ENCODE results near the gene FARP1. TPM values are rescaled to one million over a fixed set of nuclear protein-coding genes. Genes with fewer than 3 reads are reported as not detected.

FARP1 gene
- total and polyA plus RNA-seq, 2 of the 8 experiments (the other 6 are each of a cell fraction or from before 2014, with no cell fraction given) = 24.7 to 104 TPM

DNA sequence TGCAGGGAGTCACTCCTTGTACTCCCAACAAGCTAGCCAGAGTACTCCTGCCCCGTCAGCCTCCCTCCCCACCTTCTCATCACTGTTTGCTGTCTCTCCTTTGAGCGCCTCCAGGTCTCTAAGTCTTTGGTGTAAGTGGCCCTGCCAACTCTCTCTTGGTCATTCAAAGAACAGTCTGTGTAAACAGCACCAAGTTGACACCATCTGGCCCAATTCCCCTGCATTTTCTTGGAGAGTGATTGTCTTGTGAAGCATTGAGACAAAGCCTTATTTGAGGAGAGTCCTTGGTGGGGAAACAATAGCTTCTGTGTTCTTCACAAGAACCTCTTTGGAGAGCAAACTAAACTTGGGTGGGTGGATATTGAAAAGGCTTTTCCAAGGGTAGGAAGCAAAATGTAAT lies 148.8 kb downstream of the FARP1 start:
- H3K27ac ChIP-seq (ENCODE audit: low read depth, low read length) = no peak overlapping the region
- no peak overlapping the region for H3K18ac ChIP-seq (ENCODE audit: extremely low read depth, low read length)
- peaks cover 0 to 4% (median 1%) of the 10 kb centered on the region in 4 experiments; a peak in 3 of 7 replicates for H3K4me1 ChIP-seq (replicated peaks in 1 of 4; ENCODE audit: control insufficient read depth in 3 of 4, insufficient read depth in 4 of 4, low read length in 3 of 4)
- WGBS, 2 experiments (ENCODE audit: extremely low coverage in 1 of 2, insufficient coverage in 1 of 2, insufficient read length in 1 of 2, insufficient replicate concordance in 2 of 2, low coverage in 1 of 2, low lambda C conversion rate in 2 of 2, missing lambda C conversion rate in 1 of 2) = 96% methylated on average over 2 of the region's 2 CpGs; no CpG with 5 or more reads in 1 of the 2 experiments
- H3K36me3 ChIP-seq (ENCODE audit: control insufficient read depth in 2 of 4, insufficient read depth in 4 of 4, low read length in 3 of 4) = no peaks in the 10 kb centered on the region
- TF ChIP-seq, protein P1, sequence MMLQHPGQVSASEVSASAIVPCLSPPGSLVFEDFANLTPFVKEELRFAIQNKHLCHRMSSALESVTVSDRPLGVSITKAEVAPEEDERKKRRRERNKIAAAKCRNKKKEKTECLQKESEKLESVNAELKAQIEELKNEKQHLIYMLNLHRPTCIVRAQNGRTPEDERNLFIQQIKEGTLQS (IDR thresholded peaks at IDR 0.05; ENCODE audit: insufficient read depth, low read depth, low read length) = no peak
- TF ChIP-seq POLR2AphosphoS5 (IDR thresholded peaks at IDR 0.05; ENCODE audit: low read depth, low read length) = no peak
- TF ChIP-seq SP4 (IDR thresholded peaks at IDR 0.05; ENCODE audit: low read length) = no peak
- TF ChIP-seq SIN3A (conservative IDR thresholded peaks at IDR 0.05 in 1 of 2, IDR thresholded peaks at IDR 0.05 in 1 of 2; ENCODE audit: low read depth in 1 of 2, low read length in 2 of 2) = no peak
- no peak for TF ChIP-seq HDAC2 (IDR thresholded peaks at IDR 0.05; ENCODE audit: borderline replicate concordance in 1 of 2, low read depth in 2 of 2, low read length in 2 of 2)
- TF ChIP-seq TEAD4 (IDR thresholded peaks at IDR 0.05; ENCODE audit: low read depth, low read length) = no peak
- no peak for TF ChIP-seq KDM5A (IDR thresholded peaks at IDR 0.05; ENCODE audit: low read length)
- no peak for TF ChIP-seq CEBPB (IDR thresholded peaks at IDR 0.05; ENCODE audit: low read depth, low read length)
- TF ChIP-seq NANOG (IDR thresholded peaks at IDR 0.05; ENCODE audit: insufficient read depth, low read depth, low read length, poor library complexity, severe bottlenecking) = no peak
- H2BK15ac ChIP-seq (ENCODE audit: low read length) = no peak overlapping the region
- no peaks in the 10 kb centered on the region for H3K23me2 ChIP-seq (ENCODE audit: low read depth, low read length)
- no peak overlapping the region for H3K56ac ChIP-seq (replicated peaks; ENCODE audit: insufficient read length, low read depth, low read length)
- H3K4ac ChIP-seq (replicated peaks; ENCODE audit: insufficient read length, low read depth, low read length) = no peak overlapping the region
- POLR2A ChIA-PET (ENCODE audit: partially characterized antibody) = interaction anchor here (0.9 kb wide), 1 partner anchor 8 kb away, joined by 3 read pairs; no protein-coding TSS in a partner anchor
- no peak overlapping the region for H3K9ac ChIP-seq (replicated peaks in 1 of 4; ENCODE audit: extremely low read depth in 1 of 4, low read depth in 3 of 4, low read length in 3 of 4)
- no peak overlapping the region for H4K91ac ChIP-seq (replicated peaks; ENCODE audit: insufficient read length, low read length)
- no peak overlapping the region for H3K4me2 ChIP-seq (ENCODE audit: insufficient read depth in 1 of 2, low read depth in 2 of 2, low read length in 2 of 2)
- H2BK120ac ChIP-seq (replicated peaks; ENCODE audit: low read depth, low read length) = no peak overlapping the region
- no peak for DNase-seq (ENCODE audit: low read depth in 1 of 2, low spot score in 2 of 2)
- no peak overlapping the region for H2AFZ ChIP-seq (ENCODE audit: low read length)
- H3K27me3 ChIP-seq (replicated peaks in 1 of 4; ENCODE audit: control insufficient read depth in 3 of 4, extremely low read depth in 1 of 4, insufficient read depth in 3 of 4, low read length in 3 of 4) = no peaks in the 10 kb centered on the region
- H3K79me1 ChIP-seq (ENCODE audit: low read depth, low read length) = peaks cover 5% of the 10 kb centered on the region
- H4K5ac ChIP-seq (ENCODE audit: insufficient read length, low read depth, low read length) = no peak overlapping the region
- H2BK5ac ChIP-seq (ENCODE audit: low read depth, low read length) = no peak overlapping the region
- CTCF ChIA-PET (ENCODE audit: partially characterized antibody) = interaction anchor here (1.4 to 1.7 kb wide), 2 partner anchors 10 to 51 kb away, joined by 3 to 5 read pairs; no protein-coding TSS in a partner anchor
- FAIRE-seq = no peak
- H3K79me2 ChIP-seq (ENCODE audit: control insufficient read depth in 1 of 2, insufficient read depth in 2 of 2, low read length in 2 of 2) = peaks cover 0 to 25% of the 10 kb centered on the region in 2 experiments; a peak in 1 of 4 replicates
- H3K14ac ChIP-seq (ENCODE audit: insufficient read length) = no peak overlapping the region
- H4K8ac ChIP-seq (ENCODE audit: extremely low read depth, insufficient read depth, low read length) = no peak overlapping the region
- no peaks in the 10 kb centered on the region for H3K9me3 ChIP-seq (ENCODE audit: insufficient read depth in 2 of 2, low read depth in 1 of 2, low read length in 1 of 2)
- H2BK20ac ChIP-seq (ENCODE audit: low read length) = no peak overlapping the region
- no peak overlapping the region for H3K4me3 ChIP-seq (ENCODE audit: extremely low read depth in 1 of 4, insufficient read depth in 2 of 4, low read depth in 3 of 4, low read length in 4 of 4)
- H4K20me1 ChIP-seq (replicated peaks in 1 of 2; ENCODE audit: control insufficient read depth in 1 of 2, insufficient read depth in 2 of 2, low read length in 2 of 2) = peaks cover 1 to 5% of the 10 kb centered on the region in 2 experiments
- no peak overlapping the region for H2AK5ac ChIP-seq (ENCODE audit: low read depth, low read length)
- H2BK12ac ChIP-seq (ENCODE audit: low read depth, low read length) = no peak overlapping the region
- no peak overlapping the region for H3K23ac ChIP-seq (ENCODE audit: insufficient read length)

Measured in H1 (cell line).